CD4-positive, CD25-positive, alpha-beta regulatory T cell (primary cell): ENCODE data around the gene RNF115. TPM values are rescaled to one million over a fixed set of nuclear protein-coding genes. Genes with fewer than 3 reads are reported as not detected.

Experiments used
- ATAC-seq, 2 donors: fragments of 150-1000 bp; cut with Tn5 transposase; one replicate each; pipeline ENCODE4 v1.10.0; 2021; ENCODE audit warnings: low read depth in 2 of 2, moderate number of reproducible peaks in 2 of 2, moderate library complexity in 1 of 2
- DNase-seq, 3 donors: peaks; one replicate each; pipeline versions ENCODE4 v3.0.0 to v3.0.0-alpha.2; 2012 to 2022; ENCODE audit warnings: mixed read lengths in 1 of 3
- H3K27ac ChIP-seq: one replicate; pipeline ENCODE4 v1.7.0; 2013; ENCODE audit warnings: mild to moderate bottlenecking, low read length; ENCODE audit not compliant: insufficient read depth, poor library complexity, severe bottlenecking
- H3K27me3 ChIP-seq: one replicate; pipeline ENCODE4 v1.7.0; 2013; ENCODE audit warnings: low read length; ENCODE audit not compliant: control insufficient read depth, insufficient read depth
- H3K36me3 ChIP-seq: one replicate; pipeline ENCODE4 v1.7.0; 2013; ENCODE audit warnings: mild to moderate bottlenecking, low read length, moderate library complexity; ENCODE audit not compliant: control insufficient read depth, insufficient read depth
- H3K4me1 ChIP-seq: 2 replicates; pipeline ENCODE4 v1.7.0; 2013; ENCODE audit warnings: mild to moderate bottlenecking, low read length; ENCODE audit not compliant: insufficient read depth, control insufficient read depth, poor library complexity, severe bottlenecking
- H3K4me3 ChIP-seq: one replicate; pipeline ENCODE4 v1.7.0; 2013; ENCODE audit warnings: low read depth, mild to moderate bottlenecking, low read length, moderate library complexity
- H3K9me3 ChIP-seq, 2 experiments: 1 replicate in 1 of 2; 2 replicates in 1 of 2; pipeline ENCODE4 v1.7.0; 2013; ENCODE audit warnings: low read length in 2 of 2, mild to moderate bottlenecking in 1 of 2, moderate library complexity in 1 of 2; ENCODE audit not compliant: control insufficient read depth in 2 of 2
- H3K27ac Mint-ChIP-seq, 3 donors: one replicate each; pipeline ENCODE4 v1.8.0; 2020 to 2022; ENCODE audit warnings: mild to moderate bottlenecking in 3 of 3, mixed read lengths in 3 of 3, moderate library complexity in 2 of 3
- H3K27me3 Mint-ChIP-seq: one replicate; pipeline ENCODE4 v1.8.0; 2022; ENCODE audit warnings: mild to moderate bottlenecking, mixed read lengths
- H3K36me3 Mint-ChIP-seq: one replicate; pipeline ENCODE4 v1.8.0; 2020; ENCODE audit warnings: mixed read lengths
- H3K4me1 Mint-ChIP-seq, 4 donors: one replicate each; pipeline ENCODE4 v1.8.0; 2020 to 2022; ENCODE audit warnings: mixed read lengths in 4 of 4, mild to moderate bottlenecking in 1 of 4
- H3K4me3 Mint-ChIP-seq, 4 donors: one replicate each; pipeline ENCODE4 v1.8.0; 2020 to 2022; ENCODE audit warnings: mild to moderate bottlenecking in 4 of 4, mixed read lengths in 4 of 4, moderate library complexity in 3 of 4
- H3K9me3 Mint-ChIP-seq, 7 donors: one replicate each; pipeline ENCODE4 v1.8.0; 2020 to 2022; ENCODE audit warnings: mixed read lengths in 7 of 7, mild to moderate bottlenecking in 3 of 7, moderate library complexity in 2 of 7
- polyA plus RNA-seq, 4 donors: library from polyadenylated mRNA; unstranded; fragments of 300-500 nt; fragmentation: Illumina TruSeq; gene quantifications; one replicate each; pipeline ENCODE4 v1.2.3, GENCODE V29; 2021
- total RNA-seq: library from RNA; stranded (reverse); gene quantifications from one replicate; pipeline ENCODE4 v1.2.3, GENCODE V29; 2022

RNF115 gene
- total and polyA plus RNA-seq, 5 donors from 2014 or later, result 4.1 to 17.3 (median 6.2) TPM

DNA sequence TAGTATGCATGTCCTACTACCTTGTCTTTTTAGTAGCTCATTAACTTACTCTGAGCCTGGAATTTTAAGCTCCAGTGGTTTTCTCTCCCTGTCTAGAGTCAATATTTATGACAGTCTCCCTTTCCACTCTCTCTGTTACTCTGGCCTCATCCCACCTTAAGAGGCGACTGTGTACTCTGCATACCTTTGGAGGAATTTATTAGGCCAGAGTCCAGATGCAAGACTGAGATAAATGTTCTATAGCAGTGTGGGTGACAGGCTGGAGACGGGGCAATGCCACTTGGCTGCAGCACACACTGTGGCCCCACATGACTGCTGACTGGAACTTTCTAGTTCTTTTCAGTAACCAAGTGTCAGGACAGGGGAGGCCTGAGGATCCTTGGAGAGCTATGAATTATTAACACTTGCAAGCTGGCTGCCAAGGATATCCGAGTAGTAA lies 112.7 kb downstream of the RNF115 start:
- no peak overlapping the region for H3K4me3 ChIP-seq
- H3K9me3 ChIP-seq, result no peaks in the 10 kb centered on the region
- H3K4me3 Mint-ChIP-seq, result no peak overlapping the region
- H3K36me3 ChIP-seq, result no peaks in the 10 kb centered on the region
- no peak overlapping the region for H3K27ac ChIP-seq
- no peak for DNase-seq
- H3K27ac Mint-ChIP-seq, result no peak overlapping the region
- ATAC-seq, result no peak
- H3K36me3 Mint-ChIP-seq, result no peaks in the 10 kb centered on the region
- no peaks in the 10 kb centered on the region for H3K4me1 ChIP-seq
- no peaks in the 10 kb centered on the region for H3K27me3 Mint-ChIP-seq
- H3K27me3 ChIP-seq, result no peaks in the 10 kb centered on the region
- H3K4me1 Mint-ChIP-seq, result no peaks in the 10 kb centered on the region
- H3K9me3 Mint-ChIP-seq, result peaks cover 0 to 5% (median 0%) of the 10 kb centered on the region in 7 donors

DNA sequence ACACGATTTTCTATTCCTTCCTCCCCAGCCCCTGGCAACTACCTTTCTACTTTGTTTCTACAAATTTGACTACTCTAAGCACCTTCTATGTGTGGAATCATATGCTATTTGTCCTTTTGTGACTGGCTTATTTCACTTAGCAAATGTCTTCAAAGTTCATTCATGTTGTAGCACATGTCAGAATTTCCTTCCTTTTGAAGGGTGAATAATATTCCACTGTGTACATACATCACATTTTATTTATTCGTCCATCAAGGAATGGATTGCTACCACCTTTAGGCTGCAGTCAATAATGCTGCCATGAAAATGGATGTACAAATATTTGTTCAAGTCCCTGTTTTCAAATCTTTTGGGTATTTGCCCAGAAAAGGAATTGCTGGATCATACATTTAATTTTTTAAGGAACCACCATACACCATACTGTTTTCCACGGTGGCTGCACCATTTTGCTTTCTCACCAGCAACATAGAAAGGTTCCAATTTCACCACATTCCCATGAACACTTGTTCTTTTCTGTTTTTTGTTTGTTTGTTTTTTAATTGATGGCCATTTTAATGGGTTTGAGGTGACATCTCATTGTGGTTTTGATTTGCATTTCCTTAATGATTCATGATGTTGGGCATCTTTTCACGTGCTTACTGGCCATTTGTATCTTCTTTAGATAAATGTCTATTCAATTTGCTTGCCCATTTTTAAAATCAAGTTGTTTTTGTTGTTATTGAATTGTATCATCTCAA lies 113.4 kb downstream of the RNF115 start:
- Histone ChIP-seq H3K36me3 (no peaks in the 10 kb centered on the region), H3K27ac (no peak overlapping the region), H3K9me3 (no peaks in the 10 kb centered on the region), H3K27me3 (no peaks in the 10 kb centered on the region), H3K4me3 (no peak overlapping the region), H3K4me1 (no peaks in the 10 kb centered on the region)
- no peak for DNase-seq
- ATAC-seq, result no peak
- no peak overlapping the region for H3K4me3 Mint-ChIP-seq
- H3K27me3 Mint-ChIP-seq, result peaks cover under 1% of the 10 kb centered on the region
- no peaks in the 10 kb centered on the region for H3K4me1 Mint-ChIP-seq
- H3K9me3 Mint-ChIP-seq, result peaks cover 0 to 5% (median 0%) of the 10 kb centered on the region in 7 donors
- H3K27ac Mint-ChIP-seq, result no peak overlapping the region
- H3K36me3 Mint-ChIP-seq, result no peaks in the 10 kb centered on the region

DNA sequence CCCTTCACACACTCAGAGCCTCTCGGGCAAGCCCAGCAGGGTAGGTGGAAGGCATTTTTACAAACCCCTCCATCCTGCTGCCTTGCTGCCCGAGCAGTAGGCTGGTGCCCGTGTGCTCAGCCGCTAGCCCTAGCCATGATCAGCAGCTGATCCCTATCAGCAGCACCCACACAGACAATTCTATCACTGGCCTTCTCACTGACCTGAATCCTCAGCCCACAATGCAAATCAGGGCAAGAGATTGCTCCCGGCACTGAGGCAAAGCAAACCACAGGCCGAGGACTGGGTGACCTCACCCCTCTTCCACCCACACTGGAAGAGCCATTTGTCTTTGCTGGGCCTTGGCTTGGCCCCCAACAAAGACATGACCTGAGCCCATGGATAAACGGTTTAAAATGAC lies 115.8 kb downstream of the RNF115 start:
- H3K9me3 Mint-ChIP-seq, result peaks cover 0 to 5% (median 0%) of the 10 kb centered on the region in 7 donors
- DNase-seq, result no peak
- no peaks in the 10 kb centered on the region for H3K4me1 Mint-ChIP-seq
- no peak overlapping the region for H3K4me3 ChIP-seq
- H3K36me3 Mint-ChIP-seq, result no peaks in the 10 kb centered on the region
- peak overlapping the region in 1 of 3 donors; percentile 33 for H3K27ac Mint-ChIP-seq
- H3K27ac ChIP-seq, result no peak overlapping the region
- ATAC-seq, result no peak
- H3K9me3 ChIP-seq, result no peaks in the 10 kb centered on the region
- H3K27me3 Mint-ChIP-seq, result peaks cover 6% of the 10 kb centered on the region
- no peaks in the 10 kb centered on the region for H3K4me1 ChIP-seq
- H3K4me3 Mint-ChIP-seq, result no peak overlapping the region
- H3K36me3 ChIP-seq, result no peaks in the 10 kb centered on the region
- H3K27me3 ChIP-seq, result peaks cover 3% of the 10 kb centered on the region

DNA sequence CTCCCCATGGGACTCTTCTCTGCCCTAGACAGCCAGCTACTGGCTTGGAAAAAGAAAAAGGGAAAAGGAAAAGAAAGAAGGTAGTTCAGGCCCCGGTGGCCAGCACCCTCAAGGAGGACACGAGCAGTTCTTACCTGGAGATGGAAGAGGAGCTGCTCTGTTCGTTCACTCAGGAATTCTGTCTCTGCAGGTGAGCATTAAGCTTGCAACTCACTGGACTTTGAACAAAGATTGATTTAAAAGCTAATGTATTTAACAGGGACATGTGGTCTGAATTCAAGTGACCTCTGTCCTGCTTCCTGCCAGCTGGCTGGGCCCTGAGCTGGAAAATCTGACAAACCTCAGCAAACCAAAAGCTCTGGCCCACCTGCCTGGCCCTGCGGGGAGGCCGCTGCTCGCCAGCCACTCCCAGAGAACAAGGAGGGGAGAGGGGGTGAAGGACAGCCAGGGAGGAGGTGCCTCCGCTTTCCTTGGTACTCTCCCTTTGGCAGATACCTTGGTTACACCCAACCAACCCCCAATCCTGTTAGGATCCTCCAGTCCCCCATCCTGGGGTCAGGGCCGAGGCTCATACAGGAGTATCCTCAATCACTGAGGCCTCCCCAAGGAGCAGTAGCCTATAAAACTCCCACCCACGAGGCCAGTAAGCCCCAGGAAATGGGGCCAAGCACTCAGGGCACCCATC lies 116.6 kb downstream of the RNF115 start, which contains the start of gene PDZK1:
Gene PDZK1 (minus strand): TSS at position 186 of the 685 bp plus-strand sequence. CDS start 19,347 bp downstream, outside the sequence.
- H3K4me3 Mint-ChIP-seq, result no peak within 1 kb of the TSS
- H3K36me3 ChIP-seq, result no peaks in the 10 kb centered on the region
- ATAC-seq, result no peak
- no peak within 1 kb of the TSS for H3K27ac ChIP-seq
- H3K27me3 ChIP-seq, result peaks cover 3% of the 10 kb centered on the region
- no peaks in the 10 kb centered on the region for H3K4me1 ChIP-seq
- H3K27me3 Mint-ChIP-seq, result peaks cover 6% of the 10 kb centered on the region
- no peaks in the 10 kb centered on the region for H3K4me1 Mint-ChIP-seq
- H3K9me3 Mint-ChIP-seq, result peaks cover 0 to 5% (median 0%) of the 10 kb centered on the region in 7 donors
- H3K27ac Mint-ChIP-seq, result peak within 1 kb of the TSS in 2 of 3 donors; percentile 3 to 33
- DNase-seq, result no peak
- H3K4me3 ChIP-seq, result no peak within 1 kb of the TSS
- H3K9me3 ChIP-seq, result no peaks in the 10 kb centered on the region
- no peaks in the 10 kb centered on the region for H3K36me3 Mint-ChIP-seq

DNA sequence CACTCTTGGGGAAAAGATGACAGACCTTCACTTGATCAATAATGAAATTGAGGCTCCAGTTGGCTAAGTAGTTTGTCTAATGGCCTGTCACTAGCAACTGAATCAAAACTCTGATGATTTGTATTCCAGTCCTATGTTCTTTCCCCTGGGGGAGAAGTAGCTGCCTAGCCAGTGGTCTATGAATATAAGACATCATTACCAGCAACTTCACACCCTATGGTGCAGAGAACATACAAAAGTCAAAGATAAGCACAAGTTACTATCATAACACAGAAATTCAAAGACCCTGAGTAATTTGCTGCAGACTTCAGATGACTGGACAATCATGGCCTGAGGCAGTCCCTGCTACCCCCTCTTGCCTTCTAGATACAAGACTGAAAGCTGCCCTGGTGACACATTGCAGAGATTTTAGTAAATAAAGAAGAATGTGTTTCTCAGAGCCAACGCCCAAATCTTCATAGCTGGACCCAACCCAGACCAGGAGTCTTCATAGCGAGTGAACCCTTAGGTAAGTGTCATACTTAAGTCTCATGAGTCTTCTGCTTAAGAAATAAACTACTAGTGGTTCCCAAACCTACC lies 117.7 kb downstream of the RNF115 start:
- DNase-seq (no peak), ATAC-seq (no peak)
- H3K4me1 ChIP-seq, result no peaks in the 10 kb centered on the region
- H3K4me3 ChIP-seq, result no peak overlapping the region
- H3K36me3 Mint-ChIP-seq, result no peaks in the 10 kb centered on the region
- peaks cover 0 to 4% (median 0%) of the 10 kb centered on the region in 7 donors for H3K9me3 Mint-ChIP-seq
- peaks cover 6% of the 10 kb centered on the region for H3K27me3 Mint-ChIP-seq
- H3K27ac ChIP-seq, result no peak overlapping the region
- H3K4me1 Mint-ChIP-seq, result no peaks in the 10 kb centered on the region
- H3K9me3 ChIP-seq, result no peaks in the 10 kb centered on the region
- H3K36me3 ChIP-seq, result no peaks in the 10 kb centered on the region
- peaks cover 3% of the 10 kb centered on the region for H3K27me3 ChIP-seq
- no peak overlapping the region for H3K27ac Mint-ChIP-seq
- H3K4me3 Mint-ChIP-seq, result no peak overlapping the region

DNA sequence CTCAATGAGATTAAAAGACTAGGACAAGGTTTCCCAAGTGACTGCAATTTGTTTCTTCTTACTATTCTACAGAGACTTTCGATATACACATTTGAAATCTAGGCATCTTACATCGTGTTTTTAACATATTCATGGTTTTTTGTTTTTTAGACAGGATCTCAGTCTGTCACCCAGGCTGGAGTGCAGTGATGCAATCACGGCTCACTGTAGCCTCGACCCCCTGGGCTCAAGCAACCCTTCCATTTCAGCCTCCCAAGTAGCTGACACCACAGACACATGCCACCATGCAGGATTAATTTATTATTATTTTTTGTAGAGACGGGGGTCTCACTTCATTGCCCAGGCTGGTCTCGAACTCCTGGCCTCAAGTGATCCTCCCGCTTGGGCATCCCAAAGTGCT lies 118.3 kb downstream of the RNF115 start:
- DNase-seq (no peak), ATAC-seq (no peak)
- no peak overlapping the region for H3K4me3 Mint-ChIP-seq
- no peak overlapping the region for H3K27ac Mint-ChIP-seq
- no peaks in the 10 kb centered on the region for H3K9me3 Mint-ChIP-seq
- no peaks in the 10 kb centered on the region for H3K4me1 ChIP-seq
- H3K4me3 ChIP-seq, result no peak overlapping the region
- H3K27me3 ChIP-seq, result peaks cover 3% of the 10 kb centered on the region
- H3K27ac ChIP-seq, result no peak overlapping the region
- H3K4me1 Mint-ChIP-seq, result no peaks in the 10 kb centered on the region
- no peaks in the 10 kb centered on the region for H3K9me3 ChIP-seq
- H3K27me3 Mint-ChIP-seq, result peaks cover 8% of the 10 kb centered on the region
- H3K36me3 ChIP-seq, result no peaks in the 10 kb centered on the region
- H3K36me3 Mint-ChIP-seq, result no peaks in the 10 kb centered on the region

DNA sequence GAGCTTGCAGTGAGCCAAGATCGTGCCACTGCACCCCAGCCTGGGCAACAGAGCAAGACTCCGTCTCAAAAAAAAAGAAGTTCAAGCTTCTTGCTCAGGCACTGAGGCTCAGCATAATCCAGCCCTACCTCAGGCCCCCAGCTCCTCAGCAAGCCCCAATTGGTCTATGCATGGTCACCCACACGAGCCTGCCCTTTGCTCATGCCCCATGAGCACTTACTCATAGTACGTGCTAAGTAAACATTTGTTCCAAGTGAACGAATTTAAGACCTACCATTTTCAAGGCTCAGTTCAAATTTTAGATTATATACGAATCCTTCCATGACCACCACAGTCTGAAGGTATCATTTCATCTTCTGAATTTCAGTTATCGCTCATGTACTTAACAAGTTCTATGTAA lies 121.1 kb downstream of the RNF115 start:
- no peaks in the 10 kb centered on the region for H3K9me3 ChIP-seq
- ATAC-seq, result no peak

More for the DNA sequence above, 121.1 kb downstream of the RNF115 start:
- Histone ChIP-seq H3K36me3 (no peaks in the 10 kb centered on the region), H3K27ac (no peak overlapping the region), H3K27me3 (peaks cover 3% of the 10 kb centered on the region), H3K4me1 (no peaks in the 10 kb centered on the region), H3K4me3 (no peak overlapping the region)
- no peaks in the 10 kb centered on the region for H3K4me1 Mint-ChIP-seq
- no peak overlapping the region for H3K4me3 Mint-ChIP-seq
- H3K9me3 Mint-ChIP-seq, result peaks cover 0 to 1% (median 0%) of the 10 kb centered on the region in 7 donors
- no peak overlapping the region for H3K27ac Mint-ChIP-seq
- DNase-seq, result no peak
- peaks cover 14% of the 10 kb centered on the region for H3K27me3 Mint-ChIP-seq
- H3K36me3 Mint-ChIP-seq, result no peaks in the 10 kb centered on the region
